H1 (cell line): ENCODE measurements around the gene LRP3. TPM values are rescaled to one million over a fixed set of nuclear protein-coding genes. Genes with fewer than 3 reads are reported as not detected.

Source experiments
- CBX8 ChIP-seq: fragments of 300-800, 300-1000 bp; sonication (generic); IDR thresholded peaks from 2 replicates; pipeline ENCODE4 v1.7.1; 2016; ENCODE audit warnings: low read depth, low read length, borderline replicate concordance
- CREB1 ChIP-seq: IDR thresholded peaks from 2 replicates; pipeline ENCODE4 v1.6.1; 2012; ENCODE audit warnings: inconsistent platforms
- RAD21 ChIP-seq, 2 experiments: IDR thresholded peaks in 1 of 2; conservative IDR thresholded peaks in 1 of 2; 2 replicates each; pipeline ENCODE4 v1.6.1; 2011; ENCODE audit warnings: low read depth in 2 of 2, low read length in 2 of 2, improper control_type of control experiment in 1 of 2, inconsistent platforms in 1 of 2, mild to moderate bottlenecking in 1 of 2, moderate library complexity in 1 of 2
- polyA plus RNA-seq, 7 experiments: library from polyadenylated mRNA; depleted of rRNA in 3 of 7; stranded (reverse) in 5 of 7; unstranded in 2 of 7; fragments of >200 nt in 5 of 7; fragments of 200-250 nt in 2 of 7; gene quantifications; 1 replicate in 5 of 7; 2 replicates in 1 of 7; 4 replicates in 1 of 7; pipeline versions ENCODE4 v1.2.1 to v1.2.3, GENCODE V29; 2011 to 2013; ENCODE audit warnings: missing spikeins in 2 of 7, mixed read lengths in 2 of 7
- total RNA-seq: library from RNA; stranded (reverse); fragmentation: NEBNext Ultra II Directional; extraction: Animal tissue kit (Norgen Biotek cat#: 25700); gene quantifications from 2 replicates; pipeline ENCODE4 v1.2.1, GENCODE V29; 2021

The LRP3 gene
- total and polyA plus RNA-seq, 2 of the 8 experiments (the other 6 are each of a cell fraction or from before 2014, with no cell fraction given): 30.3 to 33.7 TPM

GRCh38 chr19:33251526-33252090 lies 57.5 kb downstream of the LRP3 start (continued):
- TF ChIP-seq CBX8: no peak
- TF ChIP-seq RAD21 (IDR thresholded peaks at IDR 0.05 in 1 of 2, conservative IDR thresholded peaks at IDR 0.05 in 1 of 2; ENCODE audit: low read depth in 2 of 2, low read length in 2 of 2): no peak
- no peak for TF ChIP-seq CREB1
- TF ChIP-seq, all 59 proteins: peak for 0
